Heart left ventricle (tissue), 13 donors: ENCODE results near the gene SSR4.

Experiments
- CTCF ChIP-seq, 12 donors: fragments of 200-600 bp; sonication (generic) in 4 of 12; IDR thresholded peaks; one replicate each; pipeline versions ENCODE4 v1.5.0 to v1.8.0; 2018 to 2022; ENCODE audit warnings: antibody characterized with exemption in 12 of 12, mild to moderate bottlenecking in 5 of 12
- POLR2A ChIP-seq, 2 donors: fragments of 450-650 bp; IDR thresholded peaks; one replicate each; pipeline ENCODE4 v1.6.1; 2017; ENCODE audit warnings: antibody characterized with exemption in 2 of 2, mild to moderate bottlenecking in 2 of 2, moderate library complexity in 2 of 2
- donor health status: ischemic (EF 13 %, LVEDD 7.1; RV severe dilation, severe dysfunction).
- donor health status: DM: no; HTN: yes; CAD: no.
- donor health status: DM: no; HTN: no; CAD: no.
- donor health status: ischemic (EF 25% LVEDD 6.9; RV normal size, moderate dysfunction).
- donor health status: ischemic (EF 25% LVEDD 5.7; RV mildly dilated, moderate dysfunction).
- donor health status: ischemic (EF 35%, LVEDD 5.7; RV mildly dilated, moderate dysfunction).
- donor health status: nonischemic (EF 11% LVEDD 7.7; RV severe dilation, severe dysfunction).
- donor health status: DM: yes; HTN: yes; CAD: no.
- donor health status: PGD.
- donor health status: ischemic (EF 29% LVEDD 5.4; RV normal size, mild dysfunction).
- donor health status: nonischemic (EF 23%, LVEDD 6.1; RV moderate dilation, normal function).

GRCh38 chrX:153789654-153790053 lies 4.8 kb upstream of the SSR4 start:
- TF ChIP-seq POLR2A (IDR thresholded peaks at IDR 0.05) (no peak), CTCF (IDR thresholded peaks at IDR 0.05) (no peak)
